ENCODE results near the gene LIFR. TPM values are rescaled to one million over a fixed set of nuclear protein-coding genes. Genes with fewer than 3 reads are reported as not detected.

Gene LIFR
- total and polyA plus RNA-seq, 2 of the 4 experiments (the other 2 are of a cell fraction) = 1.9 to 10.4 TPM

DNA sequence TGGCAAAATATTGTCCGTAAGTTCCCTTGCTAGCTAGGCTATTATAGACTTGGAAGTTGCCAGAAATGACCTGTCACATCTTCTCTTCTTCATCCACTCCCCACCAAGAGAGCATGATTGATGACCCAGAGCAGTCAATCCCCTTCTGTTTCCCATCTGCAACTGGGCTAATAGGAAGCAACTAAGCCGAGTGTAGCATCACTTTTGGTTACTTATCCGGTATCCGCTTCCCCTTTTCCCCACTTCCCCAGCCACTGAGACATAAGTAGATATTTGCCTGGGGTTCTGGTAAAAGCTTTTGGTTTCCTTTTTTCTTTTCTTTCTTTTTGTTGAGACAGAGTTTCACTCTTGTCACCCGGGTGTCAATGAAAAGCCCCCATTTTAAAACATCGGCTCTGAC, 29.4 kb upstream of the LIFR start:
- no CpG with 5 or more reads among the region's 6 CpGs for WGBS, 2 experiments (ENCODE audit: extremely low coverage in 2 of 2, insufficient read length in 1 of 2)

More for the DNA sequence above, 29.4 kb upstream of the LIFR start:
- H3K14ac ChIP-seq (replicated peaks; ENCODE audit: low read depth, low read length) = no peak overlapping the region
- no peaks in the 10 kb centered on the region for H3K79me1 ChIP-seq (ENCODE audit: low read depth in 1 of 2, low read length in 2 of 2)
- H3K56ac ChIP-seq (ENCODE audit: extremely low read depth, insufficient read depth, low read length) = no peak overlapping the region
- no peaks in the 10 kb centered on the region for H3K36me3 ChIP-seq (ENCODE audit: control insufficient read depth, insufficient read depth, low read length)
- H4K20me1 ChIP-seq (ENCODE audit: insufficient read depth, low read length) = no peaks in the 10 kb centered on the region
- no peak overlapping the region for H3K18ac ChIP-seq (ENCODE audit: low read depth, low read length)
- no peak overlapping the region for H2BK5ac ChIP-seq (ENCODE audit: low read depth, low read length, poor library complexity, severe bottlenecking)
- H3K27ac ChIP-seq (ENCODE audit: insufficient read depth, low read length) = no peak overlapping the region
- DNase-seq (no peak), ATAC-seq (ENCODE audit: low read depth) (no peak)
- in situ Hi-C loops (cut with MboI; ENCODE audit: low sequenced_read_pairs) = no loop called here
- intact Hi-C loops (cut with micrococcal nuclease) = no loop called here
- no peaks in the 10 kb centered on the region for H3K9me1 ChIP-seq (ENCODE audit: insufficient read depth, low read length)
- H2AK9ac ChIP-seq (replicated peaks; ENCODE audit: low read depth, low read length, poor library complexity) = no peak overlapping the region
- no TSS peak for BruUV-seq (replicated peaks)
- no peak overlapping the region for H3K23ac ChIP-seq (ENCODE audit: low read depth, low read length)
- H3K4me1 ChIP-seq (ENCODE audit: control insufficient read depth, insufficient read depth, low read length) = peaks cover 2% of the 10 kb centered on the region; the same call in 1 of the 2 replicates
- H2AK5ac ChIP-seq (ENCODE audit: low read depth, low read length) = no peak overlapping the region
- H3K4me2 ChIP-seq (ENCODE audit: low read depth, low read length) = no peak overlapping the region
- dilution Hi-C loops (cut with HindIII; ENCODE audit: low sequenced_read_pairs, unreplicated experiment) = no loop called here
- H2BK20ac ChIP-seq (ENCODE audit: low read depth, low read length) = no peak overlapping the region
- H4K91ac ChIP-seq (ENCODE audit: insufficient read depth, low read depth, low read length) = no peak overlapping the region
- H3K4me3 ChIP-seq (ENCODE audit: insufficient read depth, low read depth, low read length) = no peak overlapping the region
- no peak overlapping the region for H2BK120ac ChIP-seq (ENCODE audit: low read depth, low read length)
- H3K27me3 ChIP-seq (ENCODE audit: control insufficient read depth, insufficient read depth, low read length) = peaks cover 17% of the 10 kb centered on the region
- H3K4ac ChIP-seq (ENCODE audit: low read depth, low read length) = no peak overlapping the region
- H4K5ac ChIP-seq (ENCODE audit: low read depth, low read length) = no peak overlapping the region
- H4K8ac ChIP-seq (ENCODE audit: low read depth in 2 of 2, low read length in 2 of 2) = no peak overlapping the region
- POLR2A ChIA-PET (ENCODE audit: unreplicated experiment) = no interaction called here
- H2AFZ ChIP-seq (replicated peaks; ENCODE audit: low read length, poor library complexity) = no peak overlapping the region
- CTCF ChIA-PET = interaction anchor here (1.2 kb wide), 1 partner anchor 224 kb away, joined by 4 read pairs; no protein-coding TSS in a partner anchor
- no peak overlapping the region for H2BK15ac ChIP-seq (ENCODE audit: low read depth, low read length)
- TF ChIP-seq MAZ (IDR thresholded peaks at IDR 0.05; ENCODE audit: borderline replicate concordance, low read depth, low read length) (no peak), CEBPB (IDR thresholded peaks at IDR 0.05; ENCODE audit: low read depth, low read length) (no peak), RCOR1 (IDR thresholded peaks at IDR 0.05; ENCODE audit: insufficient replicate concordance, low read length) (no peak), MXI1 (IDR thresholded peaks at IDR 0.05; ENCODE audit: borderline replicate concordance, low read depth, low read length) (no peak), POLR2A (IDR thresholded peaks at IDR 0.05; ENCODE audit: low read depth, low read length) (no peak), FOS (IDR thresholded peaks at IDR 0.05; ENCODE audit: low read depth, low read length) (no peak), RFX5 (IDR thresholded peaks at IDR 0.05; ENCODE audit: low read depth, low read length) (no peak), NFE2L2 (IDR thresholded peaks at IDR 0.05; ENCODE audit: low read depth, low read length) (no peak), RAD21 (IDR thresholded peaks at IDR 0.05; ENCODE audit: low read length) (no peak)
- TF ChIP-seq, protein P1, sequence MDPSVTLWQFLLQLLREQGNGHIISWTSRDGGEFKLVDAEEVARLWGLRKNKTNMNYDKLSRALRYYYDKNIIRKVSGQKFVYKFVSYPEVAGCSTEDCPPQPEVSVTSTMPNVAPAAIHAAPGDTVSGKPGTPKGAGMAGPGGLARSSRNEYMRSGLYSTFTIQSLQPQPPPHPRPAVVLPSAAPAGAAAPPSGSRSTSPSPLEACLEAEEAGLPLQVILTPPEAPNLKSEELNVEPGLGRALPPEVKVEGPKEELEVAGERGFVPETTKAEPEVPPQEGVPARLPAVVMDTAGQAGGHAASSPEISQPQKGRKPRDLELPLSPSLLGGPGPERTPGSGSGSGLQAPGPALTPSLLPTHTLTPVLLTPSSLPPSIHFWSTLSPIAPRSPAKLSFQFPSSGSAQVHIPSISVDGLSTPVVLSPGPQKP (IDR thresholded peaks at IDR 0.05; ENCODE audit: borderline replicate concordance, low read depth, low read length) = no peak
- TF ChIP-seq, protein P2, sequence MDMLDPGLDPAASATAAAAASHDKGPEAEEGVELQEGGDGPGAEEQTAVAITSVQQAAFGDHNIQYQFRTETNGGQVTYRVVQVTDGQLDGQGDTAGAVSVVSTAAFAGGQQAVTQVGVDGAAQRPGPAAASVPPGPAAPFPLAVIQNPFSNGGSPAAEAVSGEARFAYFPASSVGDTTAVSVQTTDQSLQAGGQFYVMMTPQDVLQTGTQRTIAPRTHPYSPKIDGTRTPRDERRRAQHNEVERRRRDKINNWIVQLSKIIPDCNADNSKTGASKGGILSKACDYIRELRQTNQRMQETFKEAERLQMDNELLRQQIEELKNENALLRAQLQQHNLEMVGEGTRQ (IDR thresholded peaks at IDR 0.05; ENCODE audit: low read depth, low read length) = no peak
- TF ChIP-seq, protein P3, sequence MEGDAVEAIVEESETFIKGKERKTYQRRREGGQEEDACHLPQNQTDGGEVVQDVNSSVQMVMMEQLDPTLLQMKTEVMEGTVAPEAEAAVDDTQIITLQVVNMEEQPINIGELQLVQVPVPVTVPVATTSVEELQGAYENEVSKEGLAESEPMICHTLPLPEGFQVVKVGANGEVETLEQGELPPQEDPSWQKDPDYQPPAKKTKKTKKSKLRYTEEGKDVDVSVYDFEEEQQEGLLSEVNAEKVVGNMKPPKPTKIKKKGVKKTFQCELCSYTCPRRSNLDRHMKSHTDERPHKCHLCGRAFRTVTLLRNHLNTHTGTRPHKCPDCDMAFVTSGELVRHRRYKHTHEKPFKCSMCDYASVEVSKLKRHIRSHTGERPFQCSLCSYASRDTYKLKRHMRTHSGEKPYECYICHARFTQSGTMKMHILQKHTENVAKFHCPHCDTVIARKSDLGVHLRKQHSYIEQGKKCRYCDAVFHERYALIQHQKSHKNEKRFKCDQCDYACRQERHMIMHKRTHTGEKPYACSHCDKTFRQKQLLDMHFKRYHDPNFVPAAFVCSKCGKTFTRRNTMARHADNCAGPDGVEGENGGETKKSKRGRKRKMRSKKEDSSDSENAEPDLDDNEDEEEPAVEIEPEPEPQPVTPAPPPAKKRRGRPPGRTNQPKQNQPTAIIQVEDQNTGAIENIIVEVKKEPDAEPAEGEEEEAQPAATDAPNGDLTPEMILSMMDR (conservative IDR thresholded peaks at IDR 0.05; ENCODE audit: low read depth, low read length) = no peak
- H3K9ac ChIP-seq (ENCODE audit: low read depth, low read length) = no peak overlapping the region
- no peaks in the 10 kb centered on the region for H3K9me3 ChIP-seq (ENCODE audit: control insufficient read depth, insufficient read depth, low read length)
